Natural killer cell treated with Interleukin-12 subunit alpha and Interleukin-12 subunit beta and Interleukin-15 and Interleukin-18, amount 100 ng/mL, for 72 hours (primary cell): ENCODE results near the gene MX2. TPM values are rescaled to one million over a fixed set of nuclear protein-coding genes. Genes with fewer than 3 reads are reported as not detected.
A peak's percentile ranks its signal among the peaks of the same experiment; 100 is the strongest.

Experiments
- ATAC-seq, 2 donors: fragments of 150-1000 bp; cut with Tn5 transposase in 1 of 2; sonication (Bioruptor Pico), chemical (Tn5 transposase) in 1 of 2; 2 replicates each; pipeline ENCODE4 v1.10.0; 2021
- DNase-seq: peaks from one replicate; pipeline ENCODE4 v3.0.0; 2022; ENCODE audit warnings: low spot score
- H3K27ac Mint-ChIP-seq, 2 donors: 1 replicate in 1 of 2; 2 replicates in 1 of 2; pipeline ENCODE4 v1.8.0; 2022; ENCODE audit warnings: mixed read lengths in 2 of 2, mild to moderate bottlenecking in 1 of 2, moderate library complexity in 1 of 2
- H3K27me3 Mint-ChIP-seq, 2 donors: 1 replicate in 1 of 2; 2 replicates in 1 of 2; pipeline ENCODE4 v1.8.0; 2022; ENCODE audit warnings: mixed read lengths in 2 of 2
- H3K36me3 Mint-ChIP-seq: one replicate; pipeline ENCODE4 v1.8.0; 2022; ENCODE audit warnings: mixed read lengths
- H3K4me1 Mint-ChIP-seq, 2 donors: 1 replicate in 1 of 2; 2 replicates in 1 of 2; pipeline ENCODE4 v1.8.0; 2022; ENCODE audit warnings: low read depth in 2 of 2, mixed read lengths in 2 of 2, mild to moderate bottlenecking in 1 of 2
- H3K4me3 Mint-ChIP-seq: one replicate; pipeline ENCODE4 v1.8.0; 2022; ENCODE audit warnings: mixed read lengths
- H3K9me3 Mint-ChIP-seq: 2 replicates; pipeline ENCODE4 v1.8.0; 2022; ENCODE audit warnings: mixed read lengths
- total RNA-seq, 2 donors: library from RNA; stranded (reverse); gene quantifications; one replicate each; pipeline ENCODE4 v1.2.3, GENCODE V29; 2022

Gene MX2
- total RNA-seq, 2 donors from 2014 or later = 7.9 to 14.1 TPM

DNA sequence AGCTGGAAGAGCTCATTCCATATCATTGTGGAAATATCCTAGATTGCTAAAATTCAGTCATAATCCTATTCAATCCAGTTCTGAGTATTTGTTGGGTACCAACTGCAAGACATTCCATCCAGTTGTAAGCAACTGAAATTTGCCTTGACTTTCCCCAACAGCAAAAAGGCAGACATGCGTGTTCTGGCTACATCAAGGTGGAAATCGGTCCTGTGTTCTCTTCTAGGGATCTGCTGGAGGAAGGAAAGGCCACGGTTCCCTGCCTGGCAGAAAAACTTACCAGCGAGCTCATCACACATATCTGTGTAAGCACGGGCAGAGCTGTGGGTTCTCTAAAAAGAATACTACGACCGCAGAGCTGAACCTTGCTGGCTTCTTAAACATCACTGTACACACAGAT, 81.7 kb downstream of the MX2 start:
- H3K36me3 Mint-ChIP-seq = peaks cover 16% of the 10 kb centered on the region
- H3K27ac Mint-ChIP-seq = no peak overlapping the region
- H3K9me3 Mint-ChIP-seq = no peaks in the 10 kb centered on the region
- ATAC-seq (no peak), DNase-seq (peak; percentile 3)
- no peak overlapping the region for H3K4me3 Mint-ChIP-seq
- no peaks in the 10 kb centered on the region for H3K4me1 Mint-ChIP-seq
- H3K27me3 Mint-ChIP-seq = no peaks in the 10 kb centered on the region

DNA sequence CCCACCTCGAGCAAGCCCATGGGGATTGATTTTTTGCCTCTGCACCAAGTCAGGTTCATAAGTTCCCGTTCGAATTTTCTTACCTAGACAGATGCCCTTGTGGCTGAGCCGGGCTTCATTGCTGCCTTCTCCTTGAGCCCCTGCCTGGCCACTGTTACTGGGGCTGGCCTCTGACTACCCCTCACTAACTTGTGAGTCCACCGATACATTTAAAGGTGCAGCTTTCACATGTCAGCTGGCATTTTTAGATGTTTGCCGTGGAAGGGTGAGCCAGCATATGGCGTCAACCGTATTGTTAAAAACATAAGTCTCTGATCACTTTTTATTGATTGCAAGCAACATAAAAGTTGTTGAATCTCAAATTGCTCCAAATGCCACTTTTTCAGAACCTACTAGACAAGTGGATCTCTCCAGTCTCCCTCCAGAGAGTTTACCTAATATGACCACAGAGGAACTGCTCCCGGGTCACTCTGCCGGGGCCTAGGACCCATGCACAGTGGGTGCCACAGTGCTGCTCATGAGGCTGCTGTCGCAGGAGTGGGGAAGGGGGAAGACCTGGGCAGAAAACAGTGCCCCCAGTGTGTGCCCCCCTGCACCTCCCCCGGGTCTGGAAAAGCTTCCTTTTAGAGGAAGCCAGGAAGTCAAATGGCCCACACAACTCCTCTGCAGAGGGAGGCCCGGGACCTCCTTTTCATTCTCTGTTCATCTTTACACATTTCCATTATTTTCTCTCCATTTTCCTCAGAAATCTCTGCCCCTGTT, 83.1 kb downstream of the MX2 start:
- Mint-ChIP-seq H3K4me3 (no peak overlapping the region), H3K27me3 (no peaks in the 10 kb centered on the region), H3K27ac (no peak overlapping the region), H3K4me1 (no peaks in the 10 kb centered on the region), H3K36me3 (peaks cover 16% of the 10 kb centered on the region), H3K9me3 (no peaks in the 10 kb centered on the region)
- no peak for DNase-seq
- no peak for ATAC-seq

DNA sequence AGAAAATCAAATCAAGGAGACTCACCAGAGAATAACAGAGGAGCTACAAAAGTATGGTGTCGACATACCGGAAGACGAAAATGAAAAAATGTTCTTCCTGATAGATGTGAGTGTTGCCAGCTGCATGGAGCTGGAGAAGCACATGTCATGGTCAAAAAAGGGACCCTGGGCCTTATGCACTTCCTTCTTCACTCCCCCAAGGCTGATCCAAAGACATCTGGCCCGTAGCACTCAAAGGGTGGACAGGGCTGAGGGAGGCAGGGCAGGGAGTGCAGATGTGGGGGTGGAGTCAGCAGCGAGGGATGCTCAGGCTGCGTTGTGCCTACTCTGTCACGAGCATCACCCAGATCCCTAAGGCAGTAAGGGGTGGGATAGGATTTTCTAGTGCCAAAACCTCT, 83.6 kb downstream of the MX2 start:
- ATAC-seq = no peak
- Mint-ChIP-seq H3K9me3 (no peaks in the 10 kb centered on the region), H3K27ac (no peak overlapping the region), H3K36me3 (peaks cover 16% of the 10 kb centered on the region), H3K27me3 (no peaks in the 10 kb centered on the region), H3K4me1 (no peaks in the 10 kb centered on the region), H3K4me3 (no peak overlapping the region)
- DNase-seq = no peak

DNA sequence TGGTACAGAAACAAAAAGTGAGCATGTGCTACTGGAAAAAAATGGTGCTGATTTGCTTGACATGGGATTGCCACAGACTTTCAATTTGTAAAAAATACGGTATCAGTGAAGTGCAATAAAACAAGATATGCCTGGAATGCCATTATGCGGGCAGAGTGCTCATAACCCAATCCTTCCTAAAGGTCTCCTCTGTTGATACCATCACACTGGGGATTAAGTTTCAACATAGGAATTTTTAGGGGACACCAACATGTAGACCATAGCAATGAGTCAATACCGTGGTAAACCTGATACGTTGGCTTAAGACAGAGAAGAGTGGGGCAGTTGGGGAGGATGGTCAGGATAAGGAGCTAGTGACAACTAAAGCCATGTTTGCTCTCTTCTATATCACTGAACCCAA, 84.8 kb downstream of the MX2 start:
- Mint-ChIP-seq H3K9me3 (no peaks in the 10 kb centered on the region), H3K27ac (no peak overlapping the region), H3K36me3 (peaks cover 13% of the 10 kb centered on the region), H3K4me3 (no peak overlapping the region), H3K4me1 (no peaks in the 10 kb centered on the region), H3K27me3 (no peaks in the 10 kb centered on the region)
- DNase-seq (no peak), ATAC-seq (no peak)

DNA sequence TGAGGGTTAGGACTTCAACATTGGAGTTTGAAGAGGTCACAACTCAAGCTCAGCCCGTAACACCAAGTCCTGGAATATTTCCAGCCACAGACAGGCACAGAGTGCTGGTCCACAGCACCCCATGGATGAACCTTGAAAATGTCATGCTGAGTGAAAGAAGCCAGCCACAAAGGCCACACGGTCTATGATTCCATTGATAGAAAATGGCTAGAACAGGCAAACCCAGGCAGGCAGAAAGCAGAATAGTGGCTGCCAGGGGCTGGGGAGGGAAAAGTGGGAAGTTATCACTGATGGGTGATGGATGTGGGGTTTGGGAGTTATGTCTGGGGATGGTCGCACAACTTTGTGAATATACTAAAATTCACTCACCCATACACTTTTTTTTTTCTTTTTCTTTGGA, 85.5 kb downstream of the MX2 start:
- no peak for DNase-seq

DNA sequence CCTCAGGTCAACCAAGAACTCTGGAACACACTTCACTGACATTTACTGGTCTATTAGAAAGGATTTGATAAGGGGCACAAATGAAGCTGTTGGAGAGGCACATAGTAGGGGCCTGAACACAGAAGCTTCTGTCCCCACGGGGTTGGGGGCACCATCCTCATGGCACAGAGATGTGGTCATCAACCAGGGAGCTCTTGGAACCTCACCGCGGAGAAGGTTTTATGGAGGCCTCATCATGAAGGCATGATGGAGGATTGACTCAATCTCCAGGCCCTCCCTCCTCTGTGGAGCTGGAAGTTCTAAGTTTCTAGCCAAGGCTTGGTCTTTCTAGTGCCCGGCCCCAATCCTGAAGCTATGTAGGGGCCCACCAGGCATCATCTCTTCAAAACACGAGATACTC, 87.8 kb downstream of the MX2 start:
- no peaks in the 10 kb centered on the region for H3K4me1 Mint-ChIP-seq
- DNase-seq = no peak
- H3K36me3 Mint-ChIP-seq = no peaks in the 10 kb centered on the region
- H3K27ac Mint-ChIP-seq = no peak overlapping the region
- no peak overlapping the region for H3K4me3 Mint-ChIP-seq
- H3K27me3 Mint-ChIP-seq = no peaks in the 10 kb centered on the region
- ATAC-seq = no peak
- H3K9me3 Mint-ChIP-seq = no peaks in the 10 kb centered on the region

More for the DNA sequence above, 85.5 kb downstream of the MX2 start:
- Mint-ChIP-seq H3K27ac (no peak overlapping the region), H3K36me3 (peaks cover 7% of the 10 kb centered on the region), H3K4me1 (no peaks in the 10 kb centered on the region), H3K4me3 (no peak overlapping the region), H3K9me3 (no peaks in the 10 kb centered on the region), H3K27me3 (no peaks in the 10 kb centered on the region)
- no peak for ATAC-seq

DNA sequence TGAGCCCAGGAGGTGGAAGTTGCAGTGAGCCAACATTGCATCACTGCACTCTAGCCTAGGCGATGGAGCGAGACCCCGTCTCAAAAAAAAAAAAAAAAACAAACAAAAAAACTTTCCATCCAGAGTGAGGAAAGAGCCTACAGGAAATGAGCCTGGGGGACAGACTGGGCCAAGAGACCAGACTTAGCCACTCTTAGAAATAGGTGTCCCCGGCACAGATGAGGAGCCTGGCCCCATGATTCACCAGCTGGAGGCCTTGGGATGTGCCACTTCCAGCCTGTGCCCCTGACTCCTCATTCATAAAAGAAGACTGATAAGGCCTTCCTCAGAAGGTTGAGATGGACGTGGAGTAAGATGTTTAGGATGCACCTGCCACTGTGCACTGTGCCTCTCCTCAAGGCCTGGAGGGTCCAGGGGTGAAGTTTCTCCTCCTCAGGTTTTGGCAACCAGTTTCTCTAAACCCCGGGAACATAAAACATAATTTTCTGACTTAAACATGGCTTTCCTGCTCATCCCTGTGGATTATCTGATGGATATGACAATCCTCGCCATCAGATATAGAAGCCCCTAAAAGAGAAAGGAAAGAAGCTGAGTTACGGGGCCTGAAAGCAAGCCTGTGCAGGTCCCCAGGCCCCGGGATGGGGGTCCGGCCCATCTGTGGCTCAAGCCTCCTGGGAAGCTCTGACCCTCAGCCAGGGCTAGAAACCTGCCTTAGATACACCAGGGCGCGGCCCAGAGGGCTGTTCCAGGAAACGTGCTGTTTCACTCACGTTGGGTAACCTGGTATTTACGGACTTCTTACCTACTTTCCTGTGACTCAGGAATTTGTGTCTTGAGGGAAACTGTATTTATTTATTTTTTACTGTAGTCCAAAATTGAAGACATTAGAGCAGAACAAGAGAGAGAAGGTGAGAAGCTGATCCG, 90.2 kb downstream of the MX2 start:
- no peak overlapping the region for H3K4me3 Mint-ChIP-seq
- no peak for DNase-seq
- H3K27ac Mint-ChIP-seq = no peak overlapping the region
- ATAC-seq = no peak
- no peaks in the 10 kb centered on the region for H3K36me3 Mint-ChIP-seq
- no peaks in the 10 kb centered on the region for H3K9me3 Mint-ChIP-seq
- no peaks in the 10 kb centered on the region for H3K4me1 Mint-ChIP-seq
- H3K27me3 Mint-ChIP-seq = no peaks in the 10 kb centered on the region

DNA sequence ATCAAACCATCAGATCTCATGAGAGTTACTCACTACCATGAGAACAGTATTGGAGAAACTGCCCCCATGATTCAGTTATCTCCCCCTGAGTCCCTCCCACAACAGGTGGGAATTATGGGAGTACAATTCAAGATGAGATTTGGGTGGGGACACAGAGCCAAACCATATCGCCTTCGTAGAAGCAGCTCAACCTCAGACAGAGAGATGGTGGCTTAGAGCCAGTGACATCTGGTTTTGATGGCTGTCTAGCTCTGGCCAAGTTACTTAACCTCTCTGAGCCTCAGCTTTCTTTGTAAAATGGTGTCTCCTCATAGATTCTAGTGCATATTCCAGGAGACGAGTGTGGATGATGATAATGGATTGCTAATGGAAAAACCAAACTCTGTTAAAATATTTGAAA, 91.4 kb downstream of the MX2 start:
- no peaks in the 10 kb centered on the region for H3K4me1 Mint-ChIP-seq

DNA sequence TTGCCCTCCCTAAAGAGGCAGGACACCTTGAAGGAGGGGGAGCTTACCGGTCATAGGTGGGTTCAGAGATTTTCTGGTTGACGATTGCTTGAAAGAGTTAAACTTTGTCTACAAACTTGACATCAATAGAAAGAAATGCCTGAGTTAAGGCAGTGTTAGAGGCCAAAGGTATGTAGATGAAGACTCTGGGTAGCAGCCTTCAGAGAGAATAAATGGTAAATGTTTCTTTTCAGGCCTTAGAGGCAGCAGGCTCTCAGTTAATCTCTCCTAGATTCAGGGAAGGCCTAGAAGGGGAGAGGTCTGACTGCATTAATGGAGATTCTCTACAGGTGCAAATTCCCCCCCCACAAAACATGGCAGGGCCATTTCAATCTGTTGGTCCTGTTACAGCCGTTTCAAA, 91.9 kb downstream of the MX2 start:
- H3K27ac Mint-ChIP-seq = no peak overlapping the region
- DNase-seq = no peak

More for the DNA sequence above, 91.4 kb downstream of the MX2 start:
- Mint-ChIP-seq H3K27me3 (no peaks in the 10 kb centered on the region), H3K27ac (no peak overlapping the region), H3K9me3 (no peaks in the 10 kb centered on the region), H3K4me3 (no peak overlapping the region), H3K36me3 (no peaks in the 10 kb centered on the region)
- DNase-seq (no peak), ATAC-seq (no peak)

DNA sequence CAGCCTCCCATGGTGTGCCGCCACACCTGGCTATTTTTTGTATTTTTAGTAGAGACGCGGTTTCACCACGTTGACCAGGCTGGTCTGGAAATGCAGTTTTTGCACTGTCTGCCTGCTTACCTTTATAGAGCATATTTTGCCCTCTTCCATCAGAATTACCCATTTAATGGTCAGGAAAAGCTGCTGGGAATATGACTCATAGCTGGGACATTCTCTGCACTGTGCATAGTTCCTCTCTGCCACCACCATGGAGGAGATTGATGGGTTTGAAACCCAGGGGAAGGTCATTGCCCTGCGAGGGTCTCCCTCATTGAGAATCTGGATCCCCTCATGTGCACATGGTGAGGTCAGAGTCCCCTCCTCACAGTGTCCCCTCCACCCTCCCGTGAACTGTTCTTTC, 96.3 kb downstream of the MX2 start:
- peaks cover 3 to 4% of the 10 kb centered on the region in 2 donors for H3K4me1 Mint-ChIP-seq
- no peaks in the 10 kb centered on the region for H3K36me3 Mint-ChIP-seq
- DNase-seq (no peak), ATAC-seq (no peak)
- H3K9me3 Mint-ChIP-seq = no peaks in the 10 kb centered on the region
- no peak overlapping the region for H3K4me3 Mint-ChIP-seq
- H3K27ac Mint-ChIP-seq = no peak overlapping the region
- H3K27me3 Mint-ChIP-seq = no peaks in the 10 kb centered on the region

More for the DNA sequence above, 91.9 kb downstream of the MX2 start:
- Mint-ChIP-seq H3K4me3 (no peak overlapping the region), H3K36me3 (no peaks in the 10 kb centered on the region), H3K27me3 (no peaks in the 10 kb centered on the region), H3K9me3 (no peaks in the 10 kb centered on the region), H3K4me1 (no peaks in the 10 kb centered on the region)
- ATAC-seq = no peak

DNA sequence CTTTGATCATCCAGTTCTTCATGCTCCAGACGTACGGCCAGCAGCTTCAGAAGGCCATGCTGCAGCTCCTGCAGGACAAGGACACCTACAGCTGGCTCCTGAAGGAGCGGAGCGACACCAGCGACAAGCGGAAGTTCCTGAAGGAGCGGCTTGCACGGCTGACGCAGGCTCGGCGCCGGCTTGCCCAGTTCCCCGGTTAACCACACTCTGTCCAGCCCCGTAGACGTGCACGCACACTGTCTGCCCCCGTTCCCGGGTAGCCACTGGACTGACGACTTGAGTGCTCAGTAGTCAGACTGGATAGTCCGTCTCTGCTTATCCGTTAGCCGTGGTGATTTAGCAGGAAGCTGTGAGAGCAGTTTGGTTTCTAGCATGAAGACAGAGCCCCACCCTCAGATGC, 96.7 kb downstream of the MX2 start:
- Mint-ChIP-seq H3K9me3 (no peaks in the 10 kb centered on the region), H3K4me3 (no peak overlapping the region), H3K36me3 (no peaks in the 10 kb centered on the region), H3K4me1 (peaks cover 3 to 4% of the 10 kb centered on the region in 2 donors), H3K27ac (no peak overlapping the region), H3K27me3 (no peaks in the 10 kb centered on the region)
- no peak for DNase-seq
- no peak for ATAC-seq

Other genes starting within 250 kb of the MX2 start
- gene BACE2, start 193.9 kb upstream of the MX2 start, total RNA-seq = 1 to 10 TPM in 1 of 2 donors, under 1 TPM in 1; 0.21 to 2.6 TPM
- gene FAM3B, start 45.2 kb upstream of the MX2 start, total RNA-seq = not detected
- gene MX1, start 64.2 kb downstream of the MX2 start, total RNA-seq = 10 to 100 TPM; 10.9 to 19.2 TPM
- gene TMPRSS2, start 146.1 kb downstream of the MX2 start, total RNA-seq = not detected